NCI-H1417 (cell line): ENCODE results near the gene MRPL17.
"Not testable (repeated sequence)": the region's sequence is repeated elsewhere in the genome, so short reads cannot be mapped to it uniquely, and the experiment has no call there.

Source experiments
- DNase-seq, 3 experiments: peaks; one replicate each; lab custom pipeline; 2025; lab: John Stamatoyannopoulos, UW

The MRPL17 gene

DNA sequence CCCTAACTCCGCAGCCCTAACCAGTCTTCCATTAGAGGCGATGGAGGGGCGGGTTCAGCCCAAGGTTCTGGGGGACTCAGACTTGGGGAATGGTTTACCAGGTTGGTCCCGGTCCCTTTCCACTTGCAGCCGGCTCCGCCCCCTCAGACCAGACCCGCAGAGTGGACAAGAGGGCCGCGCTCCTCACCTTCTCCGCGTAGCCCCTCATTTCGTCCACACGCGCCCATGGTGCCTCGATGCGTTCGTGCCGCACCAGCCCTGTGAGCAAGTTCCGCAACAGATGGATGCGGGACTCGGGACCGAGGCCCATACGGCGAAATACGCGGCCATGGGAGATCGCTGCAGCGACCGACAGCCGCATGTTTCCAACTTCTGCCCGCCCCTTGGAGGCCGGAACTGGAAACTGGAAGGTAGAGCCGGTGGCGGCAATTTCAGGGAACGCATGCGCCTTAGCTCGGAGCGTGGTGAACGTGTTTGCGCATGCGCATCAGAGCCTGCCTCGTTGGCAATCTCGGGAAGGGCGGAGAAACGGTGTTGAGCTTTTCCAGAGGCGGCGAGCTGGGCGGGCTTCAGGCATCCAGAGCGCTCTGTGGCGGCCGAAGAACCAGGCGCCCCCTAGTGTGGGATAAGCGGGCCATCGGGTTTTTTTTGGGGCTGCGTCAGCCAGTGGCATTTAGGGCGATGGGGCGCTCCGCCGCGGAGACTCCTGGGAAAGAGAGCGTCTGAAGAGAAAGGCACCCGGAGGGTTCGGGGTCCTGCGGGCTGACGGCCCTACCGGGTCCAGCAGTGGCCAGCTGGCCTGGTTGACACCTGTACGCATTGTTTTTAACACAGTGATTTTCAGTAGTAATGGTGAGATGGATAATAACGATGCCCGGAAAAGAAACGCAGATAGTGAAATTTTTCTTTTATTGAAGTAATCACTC lies at the start of gene MRPL17:
Gene MRPL17, minus strand, starts transcription at position 405 of the 926 bp plus-strand sequence. Its CDS starts 44 bp downstream, at position 361.
- peak; percentile 97 to 100 (median 99) for DNase-seq

DNA sequence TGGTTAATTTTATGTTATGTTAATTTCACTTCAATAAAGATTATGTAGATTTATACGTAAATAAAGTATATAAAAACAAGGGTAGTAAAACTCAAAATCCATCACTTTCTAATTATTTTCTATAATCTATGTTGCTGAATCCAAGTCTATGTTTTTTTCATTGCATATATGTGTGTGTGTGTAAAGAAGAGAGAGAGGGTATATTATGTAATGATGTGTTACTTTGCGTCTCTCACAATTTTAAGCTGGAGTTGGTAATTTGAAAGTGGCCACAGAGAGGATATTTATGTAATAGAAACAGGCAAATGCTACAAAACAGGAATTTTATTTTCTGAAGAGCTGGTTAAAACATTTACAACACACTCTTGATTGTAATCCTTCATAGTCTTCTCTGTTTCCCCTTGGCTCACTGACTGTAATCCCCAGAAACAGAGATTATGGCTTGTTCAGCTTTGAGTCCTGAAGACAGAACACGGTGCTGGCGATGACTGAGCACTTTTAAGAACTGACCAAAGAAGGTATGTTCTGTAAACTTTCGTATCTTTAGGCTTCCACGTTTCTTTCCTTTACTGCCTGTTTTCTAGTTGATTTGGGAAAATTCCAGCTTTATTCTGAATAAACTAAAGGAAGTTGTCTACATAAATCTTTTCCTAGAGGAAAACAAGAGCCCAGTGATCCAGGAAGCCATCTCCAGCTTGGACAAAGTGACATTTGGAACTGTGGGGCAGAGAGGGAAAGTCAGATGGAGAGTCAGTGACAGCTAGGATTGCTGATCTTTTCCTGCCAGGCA lies 45.0 kb upstream of the MRPL17 start:
- DNase-seq = no peak

- DNase-seq = no peak
Observed at GRCh38 chr11:6725386-6725896, 42.3 kb upstream of the MRPL17 start.

- no peak for DNase-seq
Observed at GRCh38 chr11:6724013-6724412, 40.9 kb upstream of the MRPL17 start.

DNA sequence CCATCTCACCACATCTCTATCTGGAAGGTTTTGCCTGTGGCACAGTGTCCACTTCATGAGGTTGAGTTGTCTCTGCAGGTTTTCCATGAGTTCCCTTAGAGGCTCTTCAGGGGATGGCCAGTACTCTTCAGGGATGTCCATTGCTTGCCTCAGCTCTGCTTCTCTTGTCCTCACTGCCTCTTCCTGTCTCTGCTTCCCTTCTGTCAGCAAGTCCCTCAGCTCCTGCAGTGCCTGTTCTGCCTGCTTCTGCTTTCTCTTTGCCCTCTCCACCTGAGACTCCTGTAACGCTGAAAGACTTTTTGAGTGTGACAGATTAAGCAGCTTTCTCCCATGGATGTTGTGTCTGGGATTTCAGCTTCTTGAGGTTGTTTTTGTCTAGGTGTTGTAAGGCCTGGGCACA lies 38.2 kb upstream of the MRPL17 start:
- no peak for DNase-seq

DNA sequence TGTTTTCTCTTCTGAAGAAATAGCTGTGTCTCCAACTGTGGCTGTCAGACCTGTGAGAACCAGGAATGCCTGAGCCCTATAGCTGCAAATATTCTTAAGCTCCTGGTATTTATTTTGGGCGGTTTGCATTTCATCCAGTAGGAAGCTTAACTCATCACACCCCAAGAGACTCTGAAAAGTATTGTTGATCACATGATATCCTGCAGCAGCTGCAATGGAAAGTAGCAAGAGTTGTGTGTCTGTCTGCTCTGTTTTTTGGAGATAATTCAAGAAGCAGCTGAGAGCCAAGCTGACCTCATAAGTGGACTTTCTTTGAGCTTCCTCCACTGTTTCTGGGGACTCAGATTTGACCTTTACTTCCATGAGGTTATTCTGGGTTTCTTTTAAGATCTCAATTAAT lies 36.4 kb upstream of the MRPL17 start:
- DNase-seq = no peak

DNA sequence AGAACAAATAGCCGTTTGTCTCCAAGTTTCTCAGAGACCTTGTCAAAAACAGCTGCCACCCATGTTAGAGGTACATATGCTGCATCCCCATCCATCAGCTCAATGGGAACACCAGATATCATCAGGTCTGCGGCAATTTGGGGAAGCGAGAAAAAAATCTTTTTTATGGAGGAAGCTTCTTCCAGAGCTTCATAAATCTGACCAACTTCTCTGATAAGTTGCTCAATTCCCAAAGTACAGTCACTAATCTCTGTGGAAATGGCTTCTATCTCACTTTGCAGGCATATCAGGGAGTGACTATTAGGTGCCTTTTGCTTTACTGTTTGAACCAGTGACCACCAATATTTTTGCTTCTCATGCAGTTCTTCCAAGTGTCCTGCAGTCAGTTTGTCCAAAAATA lies 34.3 kb upstream of the MRPL17 start:
- DNase-seq = no peak

DNA sequence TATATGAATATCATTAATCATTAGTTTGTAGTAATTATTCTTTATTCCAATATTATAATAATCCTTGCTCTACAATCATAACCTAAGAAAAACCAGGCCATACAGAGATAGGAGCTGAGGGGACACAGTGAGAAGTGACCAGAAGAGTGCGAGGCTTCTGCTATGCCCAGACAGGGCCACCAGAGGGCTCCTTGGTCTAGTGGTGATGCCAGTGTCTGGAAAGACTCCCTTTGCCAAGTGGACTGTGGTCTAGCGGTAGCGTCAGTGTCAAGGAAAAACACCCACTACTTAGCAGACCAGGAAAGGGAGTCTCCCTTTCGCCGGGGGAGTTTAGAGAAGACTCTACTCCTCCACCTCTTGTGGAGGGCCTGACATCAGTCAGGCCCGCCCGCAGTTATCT lies 28.4 kb upstream of the MRPL17 start:
- DNase-seq = not testable (repeated sequence)

- DNase-seq = no peak
Observed at GRCh38 chr11:6708876-6709275, 25.7 kb upstream of the MRPL17 start.

DNA sequence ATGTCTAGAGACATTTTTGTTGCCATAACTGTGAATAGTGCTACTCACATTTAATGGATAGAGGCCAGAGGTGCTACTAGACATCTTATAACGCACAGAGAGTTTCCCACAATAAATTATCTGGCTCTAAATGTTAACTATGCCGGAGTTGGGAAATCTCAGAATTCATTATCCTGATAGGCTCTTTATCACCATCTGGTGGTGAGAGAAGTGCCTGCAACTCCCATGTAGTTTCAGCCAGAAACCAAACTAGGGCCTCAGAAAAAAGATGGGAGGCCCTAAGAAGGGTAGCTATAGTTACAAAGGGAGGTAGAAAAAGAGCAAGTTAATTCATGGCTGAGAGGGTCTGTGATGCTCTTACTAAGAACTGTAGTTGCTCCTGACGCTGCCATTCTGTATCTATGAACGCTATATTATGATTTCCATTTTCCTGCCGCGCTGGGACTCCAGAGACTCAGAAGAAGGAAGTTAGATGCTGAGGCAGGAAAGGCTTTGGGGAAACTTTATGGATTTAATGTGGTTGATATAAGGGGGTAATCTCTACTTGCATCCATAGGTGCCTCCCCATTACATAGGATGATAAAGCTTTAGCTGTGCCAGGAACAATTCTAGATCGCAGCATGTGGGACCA lies 22.9 kb upstream of the MRPL17 start:
- DNase-seq = peak; percentile 28 to 77 (median 65)

DNA sequence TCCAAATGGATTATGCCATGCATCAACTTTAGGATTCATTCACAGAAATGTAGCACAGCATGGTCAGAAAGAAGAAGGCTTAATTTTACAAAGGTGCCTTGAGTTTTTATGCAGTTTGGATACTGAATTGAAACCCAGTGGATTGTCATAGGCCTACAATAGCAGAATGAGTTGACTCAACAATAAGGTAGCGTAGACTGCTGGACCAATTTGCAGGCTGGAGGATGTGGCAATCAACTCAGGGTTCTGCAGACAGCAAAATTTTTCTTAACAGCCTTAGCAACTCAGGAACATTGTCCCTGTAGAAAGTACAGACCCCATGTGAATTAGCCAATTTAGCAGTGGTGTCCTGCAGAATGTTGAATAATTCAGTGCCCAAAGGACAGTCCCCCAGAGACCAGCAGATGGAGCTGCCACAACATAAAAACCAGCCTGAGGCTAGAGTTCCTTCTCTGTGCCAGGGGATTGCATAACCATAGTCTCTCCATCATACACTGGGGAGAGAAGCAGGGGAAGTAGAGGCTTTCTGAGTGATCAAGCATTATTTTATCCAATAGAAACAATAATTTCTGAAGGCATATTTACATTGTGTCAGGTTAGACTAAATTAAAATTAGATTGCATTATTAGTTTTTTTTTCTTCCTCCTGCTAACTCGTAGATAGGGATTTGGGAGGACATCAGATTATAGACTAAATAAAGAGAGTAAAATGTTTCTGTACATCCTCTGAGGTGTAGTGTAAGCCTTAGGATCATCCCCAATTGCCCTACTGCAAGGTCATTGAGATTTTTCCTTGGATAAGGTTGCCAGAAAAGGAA lies 20.3 kb upstream of the MRPL17 start:
- DNase-seq = peak; percentile 16 to 52 (median 23)

DNA sequence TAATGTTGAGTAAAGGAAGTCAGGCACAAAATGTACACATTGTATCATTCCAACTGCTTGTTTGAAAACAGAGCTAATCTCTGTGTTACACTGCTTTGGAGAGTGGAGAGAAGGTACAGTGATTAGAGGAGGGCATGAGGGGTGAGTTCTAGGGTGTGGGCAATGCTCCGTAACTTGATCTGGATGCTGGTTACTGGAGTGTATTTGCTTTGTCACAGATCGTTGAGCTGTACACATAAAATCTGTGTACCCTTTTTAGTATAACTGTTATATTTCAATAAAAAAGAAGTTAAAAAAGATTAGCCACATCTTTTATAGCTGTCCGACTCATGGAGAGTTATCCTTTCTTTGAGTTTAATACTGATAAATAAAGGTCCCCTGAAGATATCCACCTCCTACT lies 18.8 kb upstream of the MRPL17 start:
- peak in 2 of 3 experiments; percentile 19 to 20 for DNase-seq

GRCh38 chr11:6695377-6695776 lies 12.2 kb upstream of the MRPL17 start:
- DNase-seq = no peak

- DNase-seq = no peak
Observed at GRCh38 chr11:6694229-6694535, 11.0 kb upstream of the MRPL17 start.

DNA sequence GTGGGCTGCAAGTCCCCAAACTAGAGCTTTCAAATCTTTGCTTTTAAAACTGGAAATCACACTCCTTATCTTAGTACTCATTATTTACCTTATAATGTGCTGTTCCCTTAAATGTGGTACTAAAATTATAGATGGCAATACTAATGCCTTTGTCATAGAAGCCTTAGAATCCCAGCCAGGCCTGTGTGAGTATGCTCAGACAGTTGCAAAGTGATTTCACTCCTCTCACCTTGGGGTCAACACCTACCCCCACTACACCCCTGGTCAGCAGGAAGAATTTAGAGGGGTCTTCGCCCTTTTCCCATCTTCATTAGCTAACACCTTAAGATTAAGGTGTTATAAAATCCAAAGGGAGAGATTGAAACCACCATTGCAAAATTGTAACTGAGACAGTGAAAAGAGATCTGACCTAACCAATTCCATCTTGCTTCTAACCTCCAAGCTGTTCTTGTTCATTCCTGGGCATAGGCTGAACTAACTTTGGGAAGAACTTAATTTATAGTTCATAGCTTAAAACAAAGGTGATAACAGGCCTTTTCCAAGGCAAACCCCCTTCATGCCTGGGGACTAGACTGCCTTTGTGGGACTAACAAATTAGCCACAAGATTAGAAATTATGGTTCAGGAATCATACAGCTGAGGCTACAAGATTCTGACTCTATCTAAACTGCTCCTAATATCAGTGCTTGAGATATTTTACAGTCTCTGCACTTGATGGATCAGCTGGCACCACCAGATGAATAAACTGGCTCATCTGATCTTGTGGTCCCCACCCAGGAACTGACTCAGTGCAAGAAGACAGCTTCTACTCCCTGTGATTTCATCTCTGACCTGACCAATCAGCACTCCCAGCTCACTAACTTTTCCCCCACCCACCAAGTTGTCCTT lies 10.4 kb upstream of the MRPL17 start:
- DNase-seq = no peak

- DNase-seq = no peak
Observed at GRCh38 chr11:6692128-6692527, 9.0 kb upstream of the MRPL17 start.

GRCh38 chr11:6690431-6691132 lies 7.4 kb upstream of the MRPL17 start:
- DNase-seq = peak in 2 of 3 experiments; percentile 30 to 36

DNA sequence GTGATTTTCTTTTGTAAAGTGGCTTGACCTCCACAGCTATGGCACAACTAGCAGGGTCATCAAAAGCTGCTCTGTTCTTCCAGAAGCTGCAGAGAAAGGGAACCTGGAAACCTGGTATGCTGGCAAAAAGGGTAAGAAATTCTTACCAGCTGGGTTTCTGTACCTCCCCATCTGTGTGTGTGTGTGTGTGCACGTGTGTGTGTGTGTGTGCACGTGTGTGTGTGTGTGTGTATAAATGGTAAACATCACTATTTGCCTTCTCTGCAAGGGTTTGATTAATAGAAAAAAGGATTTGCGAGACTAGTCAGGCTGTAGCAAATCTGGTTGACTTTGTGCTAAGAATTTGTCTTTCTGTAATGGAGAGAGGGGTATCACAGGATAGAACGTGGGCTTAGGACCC lies 4.7 kb upstream of the MRPL17 start:
- no peak for DNase-seq

DNA sequence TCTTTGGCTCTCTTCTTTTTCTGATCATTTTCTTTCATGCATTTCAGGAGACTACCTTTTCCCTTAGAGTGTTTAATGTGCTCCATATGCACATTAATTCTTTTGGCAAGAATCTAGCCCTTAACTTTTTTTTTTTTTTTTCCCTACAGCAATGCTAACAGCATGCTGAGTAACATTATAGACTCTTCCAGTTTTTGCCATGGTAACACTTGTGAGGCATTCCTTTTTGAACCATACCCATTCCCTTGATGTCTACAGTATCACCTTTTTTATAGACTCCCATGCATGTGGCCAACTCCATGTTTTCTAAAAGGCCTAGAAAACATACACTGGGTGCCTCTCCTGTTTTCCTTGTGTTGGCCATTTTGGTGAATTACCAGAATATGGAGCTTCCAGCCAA lies 2.9 kb upstream of the MRPL17 start:
- DNase-seq = no peak

DNA sequence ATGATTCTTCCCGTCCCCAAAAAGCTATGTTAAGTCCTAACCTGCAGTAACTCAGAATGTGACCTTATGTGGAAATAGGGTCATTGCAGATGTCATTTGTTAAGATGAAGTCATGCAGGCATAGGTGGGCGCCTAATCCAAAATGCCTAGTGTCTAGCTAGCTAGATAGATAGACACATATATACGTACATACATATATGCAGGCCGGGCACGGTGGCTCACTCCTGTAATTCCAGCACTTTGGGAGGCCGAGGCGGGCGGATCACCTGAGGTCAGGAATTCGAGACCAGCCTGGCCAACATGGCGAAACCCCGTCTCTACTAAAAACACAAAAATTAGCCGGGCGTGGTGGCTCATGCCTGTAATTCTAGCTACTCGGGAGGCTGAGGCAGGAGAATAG lies 928 bp upstream of the MRPL17 start:
- peak in 1 of 3 experiments; percentile 46 for DNase-seq
